Right ventricle myocardium superior (tissue), 1 donor: ENCODE data around the gene PPY. TPM values are rescaled to one million over a fixed set of nuclear protein-coding genes. Genes with fewer than 3 reads are reported as not detected.
"Not testable (repeated sequence)": the region's sequence is repeated elsewhere in the genome, so short reads cannot be mapped to it uniquely, and the experiment has no call there.

Experiments used
- ATAC-seq: fragments of 200-7000 bp; cut with Tn5 transposase; one replicate; pipeline ENCODE4 v1.9.1; 2020; ENCODE audit warnings: mild to moderate bottlenecking; ENCODE audit not compliant: poor library complexity
- DNase-seq: peaks from one replicate; pipeline ENCODE4 v3.0.0-alpha.2; 2020
- intact Hi-C: fragments of 100-400 bp; cut with DNase I; formaldehyde crosslinking; loops from one replicate; pipeline ENCODE4 v1.11.2; 2022
- total RNA-seq: library from RNA; stranded (reverse); fragmentation: NEBNext Ultra II Directional; extraction: Animal tissue kit (Norgen Biotek cat#: 25700); gene quantifications from one replicate; pipeline ENCODE4 v1.2.1, GENCODE V29; 2021
- donor health status: DM: no; HTN: yes; CAD: no; lungs with severe emphysema.

Gene PPY
- total RNA-seq, 1 donor from 2014 or later, result not detected

GRCh38 chr17:43970366-43970765 is 28.1 kb upstream of the PPY start:
- DNase-seq, result peak; percentile 6
- intact Hi-C loops, result no loop called here
- ATAC-seq, result no peak

DNA sequence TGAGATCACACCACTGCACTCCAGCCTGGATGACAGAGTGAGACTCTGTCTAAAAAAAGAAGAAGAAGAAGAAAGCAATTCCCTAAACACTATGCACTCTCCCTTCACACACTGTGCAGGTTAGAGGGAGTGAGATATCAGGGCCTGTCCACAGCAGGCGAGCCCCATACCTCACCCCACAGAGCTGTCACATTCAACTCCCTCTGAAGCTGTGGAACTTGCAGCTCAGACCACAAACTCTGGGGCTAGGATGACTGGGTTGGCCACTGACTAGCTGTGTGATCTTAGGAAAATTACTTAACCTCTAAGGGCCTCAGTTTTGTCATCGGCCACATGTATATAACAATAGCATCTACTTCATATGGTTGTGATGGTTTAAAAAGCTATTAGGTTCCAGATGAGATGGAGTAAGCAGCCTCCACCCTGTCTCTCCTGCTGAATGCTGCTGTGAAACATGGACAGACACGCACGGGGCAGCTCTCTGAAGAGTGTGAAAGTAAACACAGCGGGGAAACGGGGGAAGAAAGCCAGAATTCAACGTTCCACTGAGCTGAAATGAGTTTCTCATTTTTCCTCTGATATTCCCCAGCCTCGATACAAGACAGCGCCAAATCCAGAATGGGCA is 25.1 kb upstream of the PPY start:
- intact Hi-C loops, result no loop called here
- peak; percentile 3 for DNase-seq
- ATAC-seq, result no peak

DNA sequence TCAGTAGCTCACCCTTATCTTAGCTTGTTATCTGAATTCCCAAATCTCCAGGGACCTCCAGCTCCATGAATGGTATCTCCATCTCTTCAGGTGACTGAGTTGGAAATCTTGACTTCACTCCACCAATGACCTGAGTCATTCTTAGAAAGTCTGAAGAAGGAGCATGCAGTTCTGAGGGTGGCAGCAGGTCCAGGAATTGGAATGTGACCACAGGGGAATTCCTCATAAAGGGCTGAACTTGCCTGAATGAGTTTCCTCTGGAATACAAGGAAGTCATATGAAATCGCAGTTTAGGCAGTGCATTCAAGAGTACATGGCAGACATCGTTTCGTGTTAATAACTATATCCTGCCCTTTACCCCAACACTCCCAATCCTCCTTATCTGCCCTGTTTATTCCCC is 24.0 kb upstream of the PPY start:
- no peak for DNase-seq
- ATAC-seq, result no peak
- intact Hi-C loops, result no loop called here

- no peak for ATAC-seq
- intact Hi-C loops, result no loop called here
Observed at GRCh38 chr17:43962479-43962878, 20.2 kb upstream of the PPY start.

GRCh38 chr17:43961954-43962353 is 19.7 kb upstream of the PPY start:
- intact Hi-C loops, result no loop called here
- DNase-seq, result no peak
- no peak for ATAC-seq

More at GRCh38 chr17:43962479-43962878, 20.2 kb upstream of the PPY start:
- DNase-seq, result no peak

GRCh38 chr17:43961292-43961691 is 19.0 kb upstream of the PPY start:
- ATAC-seq, intact Hi-C loops, DNase-seq: not testable (repeated sequence)

DNA sequence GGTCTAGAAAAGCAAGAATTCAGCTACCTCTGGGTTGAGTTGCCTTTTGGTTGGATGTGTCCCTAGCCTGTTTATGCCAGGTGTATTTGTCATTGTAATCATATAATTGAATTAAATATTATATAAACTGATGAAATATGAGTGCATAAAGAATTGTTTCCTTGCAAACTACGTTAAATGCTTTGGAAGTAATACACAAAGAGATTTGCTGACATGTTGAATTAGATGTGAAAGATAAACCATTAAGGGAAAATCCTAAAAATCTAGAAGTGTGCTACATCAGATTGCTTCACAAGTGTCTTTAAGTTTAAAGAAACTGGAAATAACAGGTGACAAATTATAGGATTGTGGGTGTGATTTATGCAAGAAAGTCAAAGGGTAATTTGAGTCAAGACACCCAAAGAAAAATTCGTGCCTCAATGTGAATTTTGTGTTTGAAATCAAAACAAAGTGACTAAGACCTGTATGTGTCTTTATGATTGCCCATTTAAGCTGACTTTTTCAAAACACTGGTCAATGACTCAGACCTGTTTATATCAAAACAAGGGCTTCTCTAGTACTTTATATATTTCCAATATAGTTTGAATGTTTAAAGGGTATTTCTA is 16.6 kb upstream of the PPY start:
- intact Hi-C loops, result no loop called here
- ATAC-seq, result no peak
- no peak for DNase-seq

DNA sequence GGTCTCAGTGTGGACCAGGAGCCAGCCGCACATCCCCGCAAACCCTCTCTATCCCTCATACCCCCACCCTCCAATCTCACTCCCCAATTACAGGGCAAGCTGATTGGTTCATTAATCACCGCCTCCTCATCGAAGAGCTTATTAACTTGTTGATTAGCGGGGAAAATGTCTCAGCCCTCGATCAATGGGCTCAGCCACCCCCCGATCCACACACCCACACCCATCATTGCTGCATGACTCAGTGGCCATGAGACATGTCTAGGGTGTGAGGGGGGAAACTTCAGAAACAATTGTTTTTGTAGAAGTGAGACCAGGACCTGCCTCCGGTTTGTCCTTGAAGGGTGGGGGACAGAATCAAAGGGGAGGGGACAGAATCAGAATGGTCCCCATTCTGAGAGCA is 13.9 kb upstream of the PPY start:
- no peak for DNase-seq
- intact Hi-C loops, result no loop called here
- ATAC-seq, result no peak

DNA sequence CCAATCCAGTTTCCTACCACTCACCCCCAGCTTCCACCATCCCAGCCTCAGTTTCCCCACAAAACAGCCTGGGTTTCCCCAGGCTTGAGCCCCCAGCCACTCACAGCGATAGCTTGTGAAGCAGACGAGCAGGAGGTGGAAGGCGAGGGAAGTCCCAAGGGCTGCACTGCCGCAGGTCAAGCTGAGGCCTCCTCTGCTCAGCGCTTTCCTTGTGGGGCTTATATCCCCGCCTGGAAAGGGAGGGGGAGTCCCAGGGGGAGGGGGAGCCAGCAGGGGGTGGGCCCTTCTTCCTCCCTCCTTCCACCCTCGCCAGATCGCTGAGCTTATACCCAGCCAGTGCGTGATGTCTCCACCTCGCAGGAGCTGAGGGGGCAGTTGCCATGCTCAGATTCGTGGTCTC is 11.5 kb upstream of the PPY start, which contains the start of gene PYY:
TSS of gene PYY (minus strand) at position 195 of the 400 bp plus-strand sequence. CDS start 457 bp downstream, outside the sequence.
- intact Hi-C loops, result no loop called here
- no peak for DNase-seq
- ATAC-seq, result no peak

DNA sequence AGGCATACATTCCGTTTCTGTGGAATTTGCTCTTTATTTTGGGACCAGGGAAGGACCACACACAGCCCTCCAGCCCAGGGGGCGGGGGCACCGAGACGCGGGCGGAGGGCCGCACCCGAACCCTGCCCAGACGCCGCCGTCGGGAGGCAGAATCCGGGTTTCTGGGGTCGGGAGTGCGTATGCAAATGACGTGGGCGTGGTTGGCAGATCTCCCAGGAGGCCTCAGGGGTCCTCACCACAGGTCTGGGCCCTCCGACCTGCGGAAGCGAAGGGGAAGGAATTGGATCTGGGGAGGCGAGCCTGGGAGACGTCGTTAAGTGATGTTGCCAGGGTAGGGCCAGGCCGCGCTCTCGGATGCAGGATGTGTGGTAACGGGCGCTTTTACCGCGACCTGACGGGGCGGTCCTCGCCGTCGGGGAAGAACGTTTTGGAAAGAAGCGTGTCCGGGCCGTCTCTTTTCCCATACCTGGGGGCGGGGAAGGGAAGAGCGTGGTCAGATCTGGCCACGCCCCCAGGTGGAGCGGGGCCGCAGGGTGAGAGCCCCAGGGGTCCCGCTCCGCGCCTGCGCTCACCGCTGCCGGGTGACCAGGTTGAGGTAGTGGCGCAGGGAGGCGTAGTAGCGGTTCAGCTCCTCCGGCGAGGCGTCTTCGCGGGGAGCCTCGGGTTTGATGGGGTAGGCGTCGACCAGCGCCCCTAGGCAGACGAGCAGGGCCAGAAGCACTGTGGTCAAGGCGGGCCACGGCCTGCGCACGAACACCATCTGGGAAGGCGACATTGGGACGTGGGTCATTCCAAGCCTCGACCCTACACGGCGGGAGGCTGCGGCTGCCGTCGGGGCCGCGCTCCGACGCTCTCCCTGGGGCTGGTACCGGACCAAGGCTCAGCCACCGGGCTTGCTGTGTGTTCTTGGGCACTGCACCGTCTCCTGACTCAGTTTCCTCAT is 10.7 kb upstream of the PPY start:
- ATAC-seq (no peak), DNase-seq (no peak)
- intact Hi-C loops, result no loop called here

DNA sequence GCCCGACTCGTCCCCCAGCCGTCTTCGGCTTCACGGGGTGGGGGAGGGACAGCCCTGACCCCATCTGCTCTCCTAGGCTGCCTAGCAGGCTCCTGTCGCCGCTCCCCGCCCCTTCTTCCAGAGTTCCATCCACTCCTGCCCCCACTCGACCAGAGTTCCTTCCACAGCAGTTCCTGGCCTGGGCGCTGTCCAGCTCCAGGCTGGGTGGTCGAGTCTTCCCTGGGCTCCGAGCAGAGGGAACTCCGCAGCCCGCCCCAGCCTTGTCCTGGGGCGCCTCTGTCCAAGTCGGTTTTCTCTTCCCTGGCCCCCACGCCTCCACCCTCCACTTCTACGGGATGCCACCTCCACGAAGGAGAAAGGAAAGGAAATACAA is 10.1 kb upstream of the PPY start:
- intact Hi-C loops, result no loop called here
- no peak for DNase-seq
- ATAC-seq, result no peak

- no peak for DNase-seq
- intact Hi-C loops, result no loop called here
- no peak for ATAC-seq
Observed at GRCh38 chr17:43951750-43952149, 9.5 kb upstream of the PPY start.

DNA sequence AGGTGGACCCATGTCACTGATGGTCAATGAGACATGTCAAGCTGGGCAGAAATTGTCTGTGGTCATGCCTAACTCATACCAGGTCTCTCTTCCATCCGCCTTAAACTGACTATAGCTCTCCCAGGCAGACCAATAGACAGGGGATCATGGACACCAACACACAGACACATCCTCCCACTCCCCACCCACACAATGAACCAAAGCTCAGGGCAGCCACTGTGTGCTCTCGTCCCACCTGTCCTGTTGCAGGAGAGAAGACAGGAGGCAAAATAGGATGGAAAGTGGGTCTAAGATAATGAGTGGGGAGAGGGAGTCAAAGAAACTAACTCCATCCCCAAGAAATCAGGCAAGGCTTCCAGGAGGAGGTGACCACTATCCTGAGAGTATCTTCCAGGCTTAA is 8.3 kb upstream of the PPY start:
- ATAC-seq (no peak), DNase-seq (no peak)
- intact Hi-C loops, result no loop called here

DNA sequence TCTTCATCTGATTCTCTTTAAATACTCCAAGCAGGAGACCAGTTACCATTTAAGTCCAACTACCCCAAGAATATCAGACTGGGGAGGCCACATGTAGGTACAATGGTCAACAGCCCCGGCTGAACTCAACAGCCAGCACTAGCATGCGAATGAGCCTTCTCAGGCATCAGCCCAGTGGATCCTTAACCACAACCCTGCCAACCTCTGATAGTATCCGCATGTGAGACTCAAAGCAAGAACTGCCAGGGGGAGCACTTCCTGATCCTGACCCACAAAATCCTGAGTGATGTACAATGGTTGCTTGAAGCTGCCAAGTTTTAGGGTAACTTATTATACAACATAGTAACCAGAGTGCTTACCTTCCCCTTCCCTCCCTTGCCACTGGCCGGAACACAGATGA is 7.5 kb upstream of the PPY start:
- ATAC-seq, result no peak
- intact Hi-C loops, result loop anchor here (10.0 kb wide), 1 partner anchor 195 kb away; the partner anchor contains the start of gene HROB
- DNase-seq, result no peak

- intact Hi-C loops, result loop anchor here (10.0 kb wide), 1 partner anchor 198 kb away; the partner anchor contains the start of gene HROB
- ATAC-seq (no peak), DNase-seq (no peak)
Observed at GRCh38 chr17:43946781-43947180, 4.5 kb upstream of the PPY start.

- intact Hi-C loops, result loop anchor here (10.0 kb wide), 1 partner anchor 200 kb away; the partner anchor contains the start of gene HROB
- no peak for DNase-seq
- no peak for ATAC-seq
Observed at GRCh38 chr17:43945074-43945829, 3.0 kb upstream of the PPY start.

DNA sequence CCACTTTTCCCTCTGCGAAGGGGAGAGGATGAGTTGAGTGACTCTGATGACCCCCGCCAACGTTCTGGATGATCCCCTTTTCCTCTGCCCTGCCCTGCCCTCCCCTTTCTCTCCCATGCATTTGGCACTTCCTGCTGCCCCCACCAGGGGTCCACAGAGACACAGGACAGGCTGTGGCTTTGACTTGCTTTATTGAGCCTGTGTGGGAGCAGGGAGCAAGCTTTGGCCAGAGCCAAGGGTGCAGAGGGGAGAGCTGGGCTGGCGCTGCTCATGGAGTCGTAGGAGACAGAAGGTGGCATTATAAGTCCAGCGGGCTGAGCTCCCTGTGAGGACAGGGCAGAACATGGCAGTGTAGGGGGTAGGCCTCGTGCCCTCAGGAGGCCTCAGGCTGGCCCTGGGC is 1.6 kb downstream of the PPY start:
- peak; percentile 32 for ATAC-seq
- intact Hi-C loops, result loop anchor here (5.0 to 10.0 kb wide), 2 partner anchors 52 to 204 kb away; partner anchors contain the start of gene HROB

DNA sequence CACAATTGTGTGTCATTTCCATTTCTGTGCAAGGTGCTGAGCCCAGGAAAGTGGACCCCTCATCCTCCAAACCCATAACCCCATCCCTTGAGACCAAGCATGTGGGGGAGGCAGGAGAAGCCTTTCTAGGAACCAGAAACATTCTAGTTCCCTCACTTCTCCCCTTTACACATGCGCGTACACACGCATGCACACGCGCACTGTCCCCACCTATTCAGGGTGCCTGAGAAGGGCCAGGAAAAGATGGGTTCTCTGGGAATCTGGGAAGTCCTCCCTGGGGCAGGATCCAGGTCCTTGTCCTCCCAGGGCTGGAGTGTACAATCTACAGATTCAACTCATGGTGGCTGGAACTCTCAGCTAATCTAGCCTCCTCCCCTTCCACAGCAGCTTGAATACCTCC is 2.4 kb downstream of the PPY start:
- ATAC-seq, result no peak
- intact Hi-C loops, result loop anchor here (5.0 to 10.0 kb wide), 2 partner anchors 52 to 205 kb away; partner anchors contain the start of gene HROB
- DNase-seq, result no peak

More for the DNA sequence above, 1.6 kb downstream of the PPY start:
- no peak for DNase-seq
